Upper lobe of left lung (tissue), 6 donors: ENCODE results near the gene LTBP1. TPM values are rescaled to one million over a fixed set of nuclear protein-coding genes. Genes with fewer than 3 reads are reported as not detected.

Experiments used
- ATAC-seq, 2 donors: fragments of 200-7000 bp; cut with Tn5 transposase; one replicate each; pipeline ENCODE4 v1.9.1; 2022; ENCODE audit warnings: mild to moderate bottlenecking in 2 of 2, moderate library complexity in 2 of 2; ENCODE audit not compliant: low FRiP score in 2 of 2
- DNase-seq, 2 donors: peaks; one replicate each; pipeline ENCODE4 v3.0.0-alpha.2; 2019 to 2020
- H3K27ac ChIP-seq, 4 donors: fragments of 200-600 bp; sonication (generic); one replicate each; pipeline ENCODE4 v1.5.1; 2016 to 2019
- H3K27me3 ChIP-seq, 4 donors: fragments of 200-600 bp; sonication (generic); one replicate each; pipeline ENCODE4 v1.5.1; 2017 to 2019
- H3K36me3 ChIP-seq, 4 donors: fragments of 200-600 bp; sonication (generic); one replicate each; pipeline ENCODE4 v1.5.1; 2016 to 2019
- H3K4me1 ChIP-seq, 4 donors: fragments of 200-600 bp; sonication (generic); one replicate each; pipeline ENCODE4 v1.5.1; 2018 to 2019
- H3K4me3 ChIP-seq, 4 donors: fragments of 200-600 bp; sonication (generic); one replicate each; pipeline ENCODE4 v1.5.1; 2017 to 2019; ENCODE audit warnings: mild to moderate bottlenecking in 2 of 4, moderate library complexity in 1 of 4
- H3K9me3 ChIP-seq, 4 donors: fragments of 200-600 bp; sonication (generic); one replicate each; pipeline ENCODE4 v1.5.1; 2018 to 2019
- EP300 ChIP-seq, 4 donors: sonication (generic); formaldehyde crosslinking; IDR thresholded peaks; one replicate each; pipeline ENCODE4 v1.5.1; 2017; ENCODE audit warnings: antibody characterized with exemption in 4 of 4, control low read depth in 2 of 4
- POLR2A ChIP-seq, 4 donors: fragments of 450-650 bp; IDR thresholded peaks; one replicate each; pipeline ENCODE4 v1.5.1; 2016 to 2017; ENCODE audit warnings: antibody characterized with exemption in 4 of 4, mild to moderate bottlenecking in 2 of 4
- POLR2AphosphoS5 ChIP-seq, 2 donors: sonication (generic); formaldehyde crosslinking; IDR thresholded peaks; one replicate each; pipeline ENCODE4 v1.5.1; 2017; ENCODE audit warnings: antibody characterized with exemption in 2 of 2
- WGBS, 2 donors: methylation state at CpG; one replicate each; pipeline ENCODE4 v1.1.5; 2017 to 2018; 5-methylcytosine and 5-hydroxymethylcytosine counted together
- total RNA-seq, 6 donors: library from RNA; depleted of rRNA in 4 of 6; stranded (reverse); fragments of >200 nt in 4 of 6; gene quantifications; one replicate each; pipeline versions ENCODE4 v1.1.0 to v1.2.1, GENCODE V29; 2016 to 2021
- TF ChIP-seq, protein P1 (sequence below), 6 experiments: fragments of 450-650 bp in 4 of 6; fragments of 200-600 bp in 2 of 6; sonication (generic) in 2 of 6; IDR thresholded peaks; one replicate each; pipeline ENCODE4 v1.5.1; 2016 to 2019; ENCODE audit warnings: antibody characterized with exemption in 6 of 6
- donor health status: DM: no; HTN: no; CAD: no; lungs with moderate emphysema.
- donor health status: DM: no; HTN: yes; CAD: no; lungs with severe emphysema.

LTBP1 gene
- total RNA-seq, 6 donors from 2014 or later: 11.5 to 45.0 (median 27.1) TPM

DNA sequence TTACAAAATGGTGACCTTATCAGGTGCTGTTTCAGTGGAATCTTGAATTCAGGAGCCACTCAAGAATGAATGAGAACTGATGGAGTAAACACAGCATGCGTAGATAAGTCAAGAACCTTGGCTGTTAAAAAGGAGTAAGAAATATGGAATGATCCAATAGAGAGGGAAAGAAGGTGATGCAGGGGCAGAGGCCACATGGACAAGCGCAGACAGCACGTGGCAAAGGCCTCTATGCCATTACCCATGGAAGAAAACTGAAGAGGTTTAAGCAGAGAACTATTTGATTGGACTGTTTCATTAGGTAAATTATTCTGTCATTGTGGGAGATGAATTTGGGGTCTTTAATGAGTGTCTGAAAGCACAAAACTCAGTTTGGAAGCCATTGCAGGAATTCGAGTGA lies 387.3 kb downstream of the LTBP1 start:
- H3K27me3 ChIP-seq: no peaks in the 10 kb centered on the region
- TF ChIP-seq POLR2AphosphoS5 (IDR thresholded peaks at IDR 0.05) (no peak), EP300 (IDR thresholded peaks at IDR 0.05) (no peak), POLR2A (IDR thresholded peaks at IDR 0.05) (no peak)
- no peaks in the 10 kb centered on the region for H3K36me3 ChIP-seq
- WGBS, 2 donors: 88 to 97% methylated on average over 4 of the region's 4 CpGs
- ATAC-seq (no peak), DNase-seq (no peak)
- no peaks in the 10 kb centered on the region for H3K9me3 ChIP-seq
- H3K27ac ChIP-seq: no peak overlapping the region
- H3K4me1 ChIP-seq: no peaks in the 10 kb centered on the region
- no peak overlapping the region for H3K4me3 ChIP-seq

DNA sequence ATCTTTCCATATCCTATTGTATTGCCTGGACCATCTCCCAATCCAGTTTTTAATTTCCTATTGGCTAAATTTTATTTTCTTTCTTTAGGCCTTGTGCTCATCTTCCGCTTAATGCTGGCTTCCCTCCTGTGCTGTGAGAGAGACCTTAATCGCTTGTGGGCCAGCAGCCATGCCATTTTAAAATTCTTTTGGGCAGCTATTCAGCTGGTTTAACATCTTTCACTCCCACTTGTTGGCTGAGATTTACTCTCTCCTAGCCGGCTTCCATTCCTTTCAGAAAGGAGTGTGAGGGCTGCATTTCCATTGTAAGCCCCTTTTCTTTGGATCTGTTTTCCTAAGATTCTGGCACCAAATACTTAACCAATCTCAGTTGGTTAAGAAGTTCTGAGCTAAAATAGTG lies 388.8 kb downstream of the LTBP1 start:
- H3K27me3 ChIP-seq: no peaks in the 10 kb centered on the region
- H3K4me1 ChIP-seq: no peaks in the 10 kb centered on the region
- H3K4me3 ChIP-seq: no peak overlapping the region
- TF ChIP-seq EP300 (IDR thresholded peaks at IDR 0.05) (no peak), POLR2AphosphoS5 (IDR thresholded peaks at IDR 0.05) (no peak), POLR2A (IDR thresholded peaks at IDR 0.05) (no peak)
- ATAC-seq (no peak), DNase-seq (no peak)
- WGBS, 2 donors: 90 to 99% methylated on average over 3 of the region's 3 CpGs
- H3K9me3 ChIP-seq: no peaks in the 10 kb centered on the region
- no peaks in the 10 kb centered on the region for H3K36me3 ChIP-seq
- H3K27ac ChIP-seq: no peak overlapping the region

DNA sequence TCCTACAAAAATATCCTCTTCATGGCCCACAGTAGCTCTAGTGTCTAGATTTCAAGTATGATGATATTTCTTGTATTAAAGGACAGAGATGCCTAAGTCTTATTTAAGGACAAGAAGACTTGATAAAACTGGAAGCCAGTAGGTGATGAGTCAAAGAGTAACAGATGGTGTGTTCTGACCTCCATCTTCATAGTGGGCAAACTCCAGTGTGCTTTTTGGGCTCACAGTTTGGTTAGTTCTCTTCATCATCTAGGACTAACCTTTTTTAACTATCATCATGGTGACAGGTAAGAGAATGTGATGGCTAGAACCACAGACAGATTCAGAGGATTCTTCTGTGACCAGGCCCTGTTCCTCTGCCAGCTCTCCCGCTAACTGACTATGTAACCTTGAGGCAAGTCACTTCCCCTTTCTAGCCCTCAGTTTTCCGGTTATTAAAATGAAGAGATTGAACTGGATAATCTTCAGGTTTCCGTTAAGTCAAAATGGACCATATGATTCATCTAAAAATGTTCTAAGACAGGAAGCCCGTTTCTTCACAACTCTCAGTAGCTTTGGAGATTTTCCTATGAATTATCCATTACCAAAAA lies 389.4 kb downstream of the LTBP1 start:
- no peak for TF ChIP-seq EP300 (IDR thresholded peaks at IDR 0.05)
- TF ChIP-seq, protein P1, sequence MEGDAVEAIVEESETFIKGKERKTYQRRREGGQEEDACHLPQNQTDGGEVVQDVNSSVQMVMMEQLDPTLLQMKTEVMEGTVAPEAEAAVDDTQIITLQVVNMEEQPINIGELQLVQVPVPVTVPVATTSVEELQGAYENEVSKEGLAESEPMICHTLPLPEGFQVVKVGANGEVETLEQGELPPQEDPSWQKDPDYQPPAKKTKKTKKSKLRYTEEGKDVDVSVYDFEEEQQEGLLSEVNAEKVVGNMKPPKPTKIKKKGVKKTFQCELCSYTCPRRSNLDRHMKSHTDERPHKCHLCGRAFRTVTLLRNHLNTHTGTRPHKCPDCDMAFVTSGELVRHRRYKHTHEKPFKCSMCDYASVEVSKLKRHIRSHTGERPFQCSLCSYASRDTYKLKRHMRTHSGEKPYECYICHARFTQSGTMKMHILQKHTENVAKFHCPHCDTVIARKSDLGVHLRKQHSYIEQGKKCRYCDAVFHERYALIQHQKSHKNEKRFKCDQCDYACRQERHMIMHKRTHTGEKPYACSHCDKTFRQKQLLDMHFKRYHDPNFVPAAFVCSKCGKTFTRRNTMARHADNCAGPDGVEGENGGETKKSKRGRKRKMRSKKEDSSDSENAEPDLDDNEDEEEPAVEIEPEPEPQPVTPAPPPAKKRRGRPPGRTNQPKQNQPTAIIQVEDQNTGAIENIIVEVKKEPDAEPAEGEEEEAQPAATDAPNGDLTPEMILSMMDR (IDR thresholded peaks at IDR 0.05): no peak
- TF ChIP-seq POLR2AphosphoS5 (IDR thresholded peaks at IDR 0.05): no peak
- no peak for TF ChIP-seq POLR2A (IDR thresholded peaks at IDR 0.05)
- Histone ChIP-seq H3K4me3 (no peak overlapping the region), H3K36me3 (no peaks in the 10 kb centered on the region), H3K27me3 (no peaks in the 10 kb centered on the region), H3K4me1 (no peaks in the 10 kb centered on the region), H3K27ac (no peak overlapping the region), H3K9me3 (no peaks in the 10 kb centered on the region)
- no peak for DNase-seq
- ATAC-seq: no peak
- WGBS, 2 donors: 73 to 85% methylated on average over 4 of the region's 4 CpGs

DNA sequence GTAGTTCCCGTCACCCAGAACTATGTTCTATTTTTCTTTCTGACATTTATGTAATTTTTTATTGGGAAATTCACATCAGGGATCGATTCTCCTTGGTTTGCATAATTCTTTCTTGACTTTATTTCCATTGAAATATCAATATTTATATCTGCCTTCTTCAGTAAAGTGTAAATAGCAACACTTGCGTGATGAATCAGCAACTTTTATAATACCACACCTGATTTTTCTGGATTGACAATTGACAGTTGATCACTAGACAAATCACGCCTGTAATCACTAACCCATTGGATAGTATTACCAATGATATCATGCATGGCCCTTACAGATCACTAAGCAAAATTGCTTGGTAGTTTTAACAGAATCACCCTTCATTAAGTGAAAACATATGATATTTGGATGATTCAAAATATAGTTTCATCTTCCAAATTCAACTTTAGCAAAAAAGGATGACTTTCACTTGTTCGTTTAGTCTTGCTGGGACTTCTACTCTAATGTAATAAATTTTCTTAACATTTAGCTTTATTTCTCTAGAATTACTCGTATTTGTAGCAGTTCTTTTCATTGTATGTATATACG lies 390.7 kb downstream of the LTBP1 start:
- H3K27ac ChIP-seq: no peak overlapping the region
- H3K36me3 ChIP-seq: no peaks in the 10 kb centered on the region
- no peak for DNase-seq
- TF ChIP-seq EP300 (IDR thresholded peaks at IDR 0.05) (no peak), POLR2AphosphoS5 (IDR thresholded peaks at IDR 0.05) (no peak), POLR2A (IDR thresholded peaks at IDR 0.05) (no peak)
- TF ChIP-seq, protein P1 (IDR thresholded peaks at IDR 0.05): no peak
- no peak overlapping the region for H3K4me3 ChIP-seq
- H3K9me3 ChIP-seq: no peaks in the 10 kb centered on the region
- no peak for ATAC-seq
- H3K27me3 ChIP-seq: no peaks in the 10 kb centered on the region
- no peaks in the 10 kb centered on the region for H3K4me1 ChIP-seq
- 92 to 93% methylated on average over 7 of the region's 7 CpGs for WGBS, 2 donors

DNA sequence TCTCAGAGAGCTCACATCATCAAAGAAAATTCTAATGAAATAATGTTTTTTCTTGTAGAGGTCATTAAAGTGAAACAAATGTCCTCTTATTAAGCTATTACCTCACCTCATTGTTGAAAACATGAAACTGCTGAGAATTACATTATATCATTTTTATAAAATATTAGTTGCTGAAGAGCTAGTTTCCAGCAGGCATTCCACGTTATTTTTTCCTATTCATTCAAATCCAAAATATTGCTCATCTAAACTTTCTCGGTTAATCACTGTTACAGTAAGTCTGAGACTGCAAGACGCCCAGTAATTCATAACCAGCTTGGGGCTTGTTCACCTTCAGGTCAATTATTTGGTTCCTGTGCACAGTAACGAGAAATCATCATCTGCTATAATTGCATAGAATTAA lies 391.2 kb downstream of the LTBP1 start:
- H3K9me3 ChIP-seq: no peaks in the 10 kb centered on the region
- H3K27ac ChIP-seq: no peak overlapping the region
- ATAC-seq (no peak), DNase-seq (no peak)
- no peak overlapping the region for H3K4me3 ChIP-seq
- no peaks in the 10 kb centered on the region for H3K4me1 ChIP-seq
- TF ChIP-seq, protein P1 (IDR thresholded peaks at IDR 0.05): no peak
- no peak for TF ChIP-seq POLR2AphosphoS5 (IDR thresholded peaks at IDR 0.05)
- TF ChIP-seq POLR2A (IDR thresholded peaks at IDR 0.05): no peak
- TF ChIP-seq EP300 (IDR thresholded peaks at IDR 0.05): no peak
- whole genome bisulfite sequencing, 2 donors: 92 to 94% methylated on average over 4 of the region's 4 CpGs
- no peaks in the 10 kb centered on the region for H3K27me3 ChIP-seq
- no peaks in the 10 kb centered on the region for H3K36me3 ChIP-seq

DNA sequence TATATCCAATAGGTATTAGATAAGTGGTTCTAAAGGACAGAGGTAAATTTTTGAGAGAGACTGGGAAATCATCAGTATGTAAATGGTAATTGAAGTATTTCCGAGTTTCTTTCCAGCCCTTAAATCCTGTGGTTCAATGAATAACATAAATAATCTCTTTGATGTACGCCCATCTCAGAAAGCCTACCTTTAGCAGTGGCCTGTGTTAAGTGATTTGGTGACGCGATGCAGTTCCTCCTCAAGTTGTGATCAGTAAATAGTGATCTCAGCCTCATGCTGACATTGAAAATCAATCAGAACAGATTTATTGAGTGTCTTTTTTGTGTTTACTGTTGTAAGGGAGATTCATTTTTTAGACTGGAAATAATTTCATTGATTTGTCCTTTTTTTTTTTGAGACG lies 392.5 kb downstream of the LTBP1 start:
- no peak for DNase-seq
- ATAC-seq: no peak
- 76 to 96% methylated on average over 5 of the region's 5 CpGs for WGBS, 2 donors
- TF ChIP-seq EP300 (IDR thresholded peaks at IDR 0.05) (no peak), POLR2A (IDR thresholded peaks at IDR 0.05) (no peak), POLR2AphosphoS5 (IDR thresholded peaks at IDR 0.05) (no peak)
- TF ChIP-seq, protein P1 (IDR thresholded peaks at IDR 0.05): no peak
- H3K27me3 ChIP-seq: no peaks in the 10 kb centered on the region
- H3K36me3 ChIP-seq: no peaks in the 10 kb centered on the region
- no peaks in the 10 kb centered on the region for H3K4me1 ChIP-seq
- no peak overlapping the region for H3K4me3 ChIP-seq
- H3K9me3 ChIP-seq: no peaks in the 10 kb centered on the region
- H3K27ac ChIP-seq: no peak overlapping the region
